Activated T-cell treated with anti-CD3 and anti-CD28 coated beads for 24 hours (primary cell): ENCODE data around the gene ANKRD20A1.
"Not testable (repeated sequence)": the region's sequence is repeated elsewhere in the genome, so short reads cannot be mapped to it uniquely, and the experiment has no call there.

Experiments
- DNase-seq: peaks from one replicate; pipeline ENCODE4 v3.0.0-alpha.2; 2020; ENCODE audit warnings: low read depth

Gene ANKRD20A1

GRCh38 chr9:67858871-67859270 is at the start of gene ANKRD20A1:
Gene ANKRD20A1 (plus strand): TSS chr9:67858931. CDS start chr9:67859427, 496 bp downstream.
- DNase-seq: not testable (repeated sequence)

- not testable (repeated sequence) for DNase-seq
Observed at GRCh38 chr9:67832088-67832487, 26.6 kb upstream of the ANKRD20A1 start.
